CD4-positive, alpha-beta memory T cell (primary cell): ENCODE measurements around the gene ZNF283. TPM values are rescaled to one million over a fixed set of nuclear protein-coding genes. Genes with fewer than 3 reads are reported as not detected.
"Not testable (repeated sequence)": the region's sequence is repeated elsewhere in the genome, so short reads cannot be mapped to it uniquely, and the experiment has no call there.

ENCODE experiments used
- CTCF ChIA-PET: fragments of 350-600 bp; sonication (Branson Sonifier 250); formaldehyde crosslinking; loops from one replicate; lab custom pipeline; 2021; ENCODE audit warnings: inconsistent platforms; ENCODE audit not compliant: partially characterized antibody; lab: Charles Lee
- POLR2A ChIA-PET: fragments of 350-600 bp; sonication (Branson Sonifier 250); formaldehyde crosslinking; loops from one replicate; lab custom pipeline; 2021; ENCODE audit not compliant: partially characterized antibody; lab: Charles Lee
- DNase-seq, 5 donors: peaks; one replicate each; pipeline versions ENCODE4 v3.0.0 to v3.0.0-alpha.2; 2020 to 2022; ENCODE audit warnings: mixed read lengths in 1 of 5
- H3K27ac ChIP-seq: one replicate; pipeline ENCODE4 v1.7.0; 2013; ENCODE audit warnings: low read depth, low read length
- H3K27me3 ChIP-seq: 2 replicates; pipeline ENCODE4 v1.7.0; 2013; ENCODE audit warnings: mild to moderate bottlenecking, low read length, moderate library complexity; ENCODE audit not compliant: insufficient read depth
- H3K36me3 ChIP-seq: 2 replicates; pipeline ENCODE4 v1.7.0; 2013; ENCODE audit warnings: mild to moderate bottlenecking, low read length, moderate library complexity; ENCODE audit not compliant: insufficient read depth
- H3K4me1 ChIP-seq: 2 replicates; pipeline ENCODE4 v1.7.0; 2013; ENCODE audit warnings: mild to moderate bottlenecking, low read length, moderate library complexity; ENCODE audit not compliant: insufficient read depth
- H3K4me3 ChIP-seq, 2 donors: one replicate each; pipeline ENCODE4 v1.7.0; 2013; ENCODE audit warnings: low read length in 2 of 2, mild to moderate bottlenecking in 1 of 2
- H3K9me3 ChIP-seq, 2 donors: one replicate each; pipeline ENCODE4 v1.7.0; 2013; ENCODE audit warnings: low read length in 2 of 2, control low read depth in 1 of 2; ENCODE audit not compliant: control insufficient read depth in 1 of 2
- H3K27ac Mint-ChIP-seq, 7 donors: one replicate each; pipeline ENCODE4 v1.8.0; 2020 to 2021; ENCODE audit warnings: mixed read lengths in 7 of 7, mild to moderate bottlenecking in 6 of 7, inconsistent platforms in 3 of 7, moderate library complexity in 3 of 7
- H3K27me3 Mint-ChIP-seq, 2 donors: one replicate each; pipeline ENCODE4 v1.8.0; 2020 to 2021; ENCODE audit warnings: mixed read lengths in 2 of 2
- H3K36me3 Mint-ChIP-seq, 2 donors: one replicate each; pipeline ENCODE4 v1.8.0; 2020 to 2021; ENCODE audit warnings: mixed read lengths in 2 of 2, inconsistent platforms in 1 of 2, mild to moderate bottlenecking in 1 of 2
- H3K4me1 Mint-ChIP-seq, 4 donors: one replicate each; pipeline ENCODE4 v1.8.0; 2020 to 2021; ENCODE audit warnings: mixed read lengths in 4 of 4, mild to moderate bottlenecking in 1 of 4
- H3K4me3 Mint-ChIP-seq, 8 donors: one replicate each; pipeline ENCODE4 v1.8.0; 2020 to 2021; ENCODE audit warnings: mixed read lengths in 8 of 8, mild to moderate bottlenecking in 7 of 8, moderate library complexity in 6 of 8, inconsistent platforms in 3 of 8
- H3K9me3 Mint-ChIP-seq, 8 donors: one replicate each; pipeline ENCODE4 v1.8.0; 2020 to 2021; ENCODE audit warnings: mixed read lengths in 8 of 8, mild to moderate bottlenecking in 5 of 8, inconsistent platforms in 3 of 8, moderate library complexity in 1 of 8
- intact Hi-C: fragments of 100-400 bp; cut with micrococcal nuclease; formaldehyde crosslinking; loops from one replicate; pipeline ENCODE4 v1.15.1; 2023
- polyA plus RNA-seq, 2 donors: library from polyadenylated mRNA; unstranded; fragments of 300-500 nt; fragmentation: Illumina TruSeq; gene quantifications; one replicate each; pipeline ENCODE4 v1.2.3, GENCODE V29; 2021
- total RNA-seq, 2 experiments: library from RNA; stranded (reverse); gene quantifications; one replicate each; pipeline ENCODE4 v1.2.3, GENCODE V29; 2021

ZNF283 gene
- total and polyA plus RNA-seq, 4 experiments from 2014 or later: 4.3 to 20.7 (median 11.5) TPM

GRCh38 chr19:43839139-43839538 is 12.0 kb downstream of the ZNF283 start:
- H3K4me3 ChIP-seq: no peak overlapping the region
- peaks cover 0 to 18% of the 10 kb centered on the region in 2 donors for H3K9me3 ChIP-seq
- H3K27ac ChIP-seq: no peak overlapping the region
- H3K36me3 ChIP-seq: peaks cover 46% of the 10 kb centered on the region
- intact Hi-C loops: no loop called here
- H3K4me3 Mint-ChIP-seq: peak overlapping the region in 1 of 8 donors; percentile 24
- ChIA-PET POLR2A (no interaction called here), CTCF (no interaction called here)
- no peak overlapping the region for H3K27ac Mint-ChIP-seq
- peaks cover 0 to 89% (median 76%) of the 10 kb centered on the region in 8 donors for H3K9me3 Mint-ChIP-seq
- DNase-seq: no peak
- peaks cover 0 to 3% (median 0%) of the 10 kb centered on the region in 4 donors for H3K4me1 Mint-ChIP-seq
- H3K36me3 Mint-ChIP-seq: peaks cover 77 to 82% of the 10 kb centered on the region in 2 donors
- no peaks in the 10 kb centered on the region for H3K4me1 ChIP-seq
- no peaks in the 10 kb centered on the region for H3K27me3 ChIP-seq
- H3K27me3 Mint-ChIP-seq: no peaks in the 10 kb centered on the region

- peak overlapping the region in 1 of 2 donors; percentile 0 for H3K4me3 ChIP-seq
- Mint-ChIP-seq H3K27ac (no peak overlapping the region), H3K27me3 (no peaks in the 10 kb centered on the region), H3K9me3 (peaks cover 0 to 93% (median 76%) of the 10 kb centered on the region in 8 donors), H3K36me3 (peaks cover 75 to 85% of the 10 kb centered on the region in 2 donors), H3K4me3 (no peak overlapping the region), H3K4me1 (peaks cover 0 to 3% (median 0%) of the 10 kb centered on the region in 4 donors)
- CTCF ChIA-PET: no interaction called here
- intact Hi-C loops: no loop called here
- H3K36me3 ChIP-seq: peaks cover 29% of the 10 kb centered on the region
- no peak overlapping the region for H3K27ac ChIP-seq
- H3K4me1 ChIP-seq: no peaks in the 10 kb centered on the region
- H3K27me3 ChIP-seq: no peaks in the 10 kb centered on the region
- POLR2A ChIA-PET: no interaction called here
- H3K9me3 ChIP-seq: peaks cover 0 to 29% of the 10 kb centered on the region in 2 donors
- no peak for DNase-seq
These were observed 14.9 kb downstream of the ZNF283 start for GRCh38 chr19:43842007-43842406.

GRCh38 chr19:43847246-43847645 is 20.1 kb downstream of the ZNF283 start:
- ChIA-PET POLR2A (no interaction called here), CTCF (no interaction called here)
- Mint-ChIP-seq H3K9me3 (peaks cover 0 to 94% (median 77%) of the 10 kb centered on the region in 8 donors), H3K4me3 (no peak overlapping the region), H3K27ac (no peak overlapping the region), H3K36me3 (peaks cover 64 to 66% of the 10 kb centered on the region in 2 donors), H3K4me1 (no peaks in the 10 kb centered on the region), H3K27me3 (no peaks in the 10 kb centered on the region)
- intact Hi-C loops: no loop called here
- H3K36me3 ChIP-seq: peaks cover 6% of the 10 kb centered on the region
- no peak overlapping the region for H3K27ac ChIP-seq
- no peaks in the 10 kb centered on the region for H3K4me1 ChIP-seq
- peaks cover 0 to 47% of the 10 kb centered on the region in 2 donors for H3K9me3 ChIP-seq
- no peak overlapping the region for H3K4me3 ChIP-seq
- no peak for DNase-seq
- no peaks in the 10 kb centered on the region for H3K27me3 ChIP-seq

DNA sequence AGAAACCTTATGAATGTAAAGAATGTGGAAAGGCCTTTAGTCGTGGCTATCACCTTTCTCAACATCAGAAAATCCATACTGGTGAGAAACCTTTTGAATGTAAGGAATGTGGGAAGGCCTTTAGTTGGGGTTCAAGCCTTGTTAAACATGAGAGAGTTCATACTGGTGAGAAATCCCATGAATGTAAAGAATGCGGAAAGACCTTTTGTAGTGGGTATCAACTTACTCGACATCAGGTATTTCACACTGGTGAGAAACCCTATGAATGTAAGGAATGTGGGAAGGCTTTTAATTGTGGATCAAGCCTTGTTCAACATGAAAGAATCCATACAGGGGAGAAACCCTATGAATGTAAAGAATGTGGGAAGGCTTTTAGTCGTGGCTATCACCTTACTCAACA is 20.8 kb downstream of the ZNF283 start:
- POLR2A ChIA-PET: no interaction called here
- H3K4me1 Mint-ChIP-seq: no peaks in the 10 kb centered on the region
- H3K9me3 ChIP-seq: peaks cover 0 to 48% of the 10 kb centered on the region in 2 donors
- H3K36me3 Mint-ChIP-seq: peaks cover 65 to 66% of the 10 kb centered on the region in 2 donors
- no peak overlapping the region for H3K27ac Mint-ChIP-seq
- H3K27me3 Mint-ChIP-seq: no peaks in the 10 kb centered on the region
- peaks cover 2 to 94% (median 79%) of the 10 kb centered on the region in 8 donors for H3K9me3 Mint-ChIP-seq
- H3K4me3 Mint-ChIP-seq: no peak overlapping the region
- CTCF ChIA-PET: no interaction called here
- H3K36me3 ChIP-seq: peaks cover 5% of the 10 kb centered on the region
- H3K4me3 ChIP-seq: no peak overlapping the region
- no peak overlapping the region for H3K27ac ChIP-seq
- H3K27me3 ChIP-seq: no peaks in the 10 kb centered on the region
- intact Hi-C loops: no loop called here
- DNase-seq: no peak
- no peaks in the 10 kb centered on the region for H3K4me1 ChIP-seq

GRCh38 chr19:43848821-43849220 is 21.7 kb downstream of the ZNF283 start:
- Mint-ChIP-seq H3K4me1 (no peaks in the 10 kb centered on the region), H3K27ac (no peak overlapping the region), H3K9me3 (peaks cover 2 to 90% (median 76%) of the 10 kb centered on the region in 8 donors), H3K36me3 (peaks cover 59 to 61% of the 10 kb centered on the region in 2 donors), H3K27me3 (no peaks in the 10 kb centered on the region), H3K4me3 (no peak overlapping the region)
- ChIA-PET CTCF (no interaction called here), POLR2A (no interaction called here)
- H3K36me3 ChIP-seq: no peaks in the 10 kb centered on the region
- DNase-seq: no peak
- H3K27me3 ChIP-seq: no peaks in the 10 kb centered on the region
- H3K4me1 ChIP-seq: no peaks in the 10 kb centered on the region
- H3K27ac ChIP-seq: no peak overlapping the region
- H3K9me3 ChIP-seq: peaks cover 0 to 48% of the 10 kb centered on the region in 2 donors
- intact Hi-C loops: no loop called here
- no peak overlapping the region for H3K4me3 ChIP-seq

DNA sequence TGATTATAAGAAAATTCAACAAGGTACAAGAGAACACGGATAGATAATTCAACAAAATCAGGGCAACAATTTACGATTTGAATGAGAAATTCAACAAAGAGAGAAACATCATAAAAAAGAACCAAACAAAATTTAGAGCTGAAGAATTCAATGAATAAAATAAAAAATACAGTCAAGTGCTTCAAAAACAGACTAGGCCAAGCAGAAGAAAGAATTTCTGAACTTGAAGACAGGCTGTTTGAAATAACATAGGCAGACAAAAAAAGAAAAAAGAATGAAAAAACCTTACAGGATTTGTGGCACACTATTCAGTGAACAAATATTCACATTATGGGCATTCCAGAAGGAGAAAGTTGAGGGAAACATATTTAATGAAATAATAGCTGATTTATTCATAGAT is 31.1 kb downstream of the ZNF283 start:
- POLR2A ChIA-PET: no interaction called here
- DNase-seq: no peak
- peaks cover 4 to 83% (median 70%) of the 10 kb centered on the region in 8 donors for H3K9me3 Mint-ChIP-seq

GRCh38 chr19:43866923-43867322 is 39.8 kb downstream of the ZNF283 start:
- H3K4me1 Mint-ChIP-seq, CTCF ChIA-PET, H3K4me3 Mint-ChIP-seq, H3K4me3 ChIP-seq, H3K27me3 Mint-ChIP-seq, POLR2A ChIA-PET, DNase-seq, H3K27me3 ChIP-seq, H3K36me3 ChIP-seq, intact Hi-C loops, H3K27ac ChIP-seq, H3K27ac Mint-ChIP-seq, H3K4me1 ChIP-seq: not testable (repeated sequence)
- peaks cover 0 to 29% of the 10 kb centered on the region in 2 donors for H3K9me3 ChIP-seq
- peaks cover 6 to 15% of the 10 kb centered on the region in 2 donors for H3K36me3 Mint-ChIP-seq
- H3K9me3 Mint-ChIP-seq: peaks cover 0 to 65% (median 53%) of the 10 kb centered on the region in 8 donors

More for the DNA sequence above, 31.1 kb downstream of the ZNF283 start:
- no peaks in the 10 kb centered on the region for H3K27me3 ChIP-seq
- Mint-ChIP-seq H3K27me3 (no peaks in the 10 kb centered on the region), H3K4me3 (no peak overlapping the region), H3K36me3 (peaks cover 8 to 22% of the 10 kb centered on the region in 2 donors), H3K4me1 (no peaks in the 10 kb centered on the region), H3K27ac (no peak overlapping the region)
- no peak overlapping the region for H3K27ac ChIP-seq
- no peaks in the 10 kb centered on the region for H3K36me3 ChIP-seq
- CTCF ChIA-PET: no interaction called here
- H3K9me3 ChIP-seq: peaks cover 0 to 29% of the 10 kb centered on the region in 2 donors
- no peaks in the 10 kb centered on the region for H3K4me1 ChIP-seq
- intact Hi-C loops: no loop called here
- H3K4me3 ChIP-seq: no peak overlapping the region
